ENCODE data around the gene CHN1.

- TF ChIP-seq CTCF (IDR thresholded peaks at IDR 0.05) (no peak), POLR2A (IDR thresholded peaks at IDR 0.05) (no peak), EP300 (IDR thresholded peaks at IDR 0.05) (no peak)
Measured at GRCh38 chr2:174925046-174925784, 80.0 kb downstream of the CHN1 start.

Data from sigmoid colon (tissue), 4 donors.